Measurements from ENCODE around the gene TNPO1. TPM values are rescaled to one million over a fixed set of nuclear protein-coding genes. Genes with fewer than 3 reads are reported as not detected.

Gene TNPO1
- total RNA-seq, 1 donor: 256 TPM

DNA sequence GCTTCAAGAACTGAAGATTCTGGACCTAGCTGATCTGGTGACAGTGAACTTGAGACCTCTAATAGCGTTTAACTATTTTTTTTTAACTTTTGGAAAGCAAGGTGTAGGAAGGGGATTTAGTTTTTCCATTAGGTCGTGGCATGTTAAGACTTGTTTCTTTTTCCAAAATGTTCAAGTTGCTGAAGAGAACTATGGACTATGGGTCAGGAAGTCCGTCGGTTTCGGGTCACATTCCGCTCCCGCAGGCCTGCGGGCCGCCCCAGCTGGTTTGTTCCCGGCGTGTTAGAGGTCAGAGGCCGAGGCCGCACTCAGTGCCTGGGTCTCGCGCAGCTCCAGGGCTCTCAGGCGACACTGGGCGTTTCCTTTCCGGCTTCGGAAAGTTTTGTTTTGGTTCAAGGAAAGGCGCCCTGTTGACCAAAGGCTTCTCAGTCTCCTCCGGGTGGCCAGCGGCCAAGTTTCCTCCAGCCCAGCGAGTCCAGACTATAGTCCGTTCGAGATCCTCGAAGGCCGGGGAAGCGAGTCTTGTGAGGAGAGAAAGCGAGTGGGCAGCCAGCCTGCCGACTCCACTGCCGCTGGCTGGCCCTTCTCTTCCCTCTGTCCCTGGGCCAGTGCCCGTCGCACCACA is 138.8 kb downstream of the TNPO1 start:
- H3K27ac ChIP-seq (ENCODE audit: low read depth, low read length): peak overlapping the region; percentile 97
- peak overlapping the region; percentile 98 for H2AFZ ChIP-seq (ENCODE audit: low read length)
- H3K79me2 ChIP-seq (ENCODE audit: insufficient read depth, low read length): peaks cover 38% of the 10 kb centered on the region
- H3K36me3 ChIP-seq (ENCODE audit: insufficient read depth, low read length): no peaks in the 10 kb centered on the region
- peaks cover 33% of the 10 kb centered on the region for H3K4me1 ChIP-seq (ENCODE audit: insufficient read depth, low read length)
- peak overlapping the region; percentile 86 for H3K4me3 ChIP-seq (ENCODE audit: insufficient read depth, low read length)
- peak; percentile 85 for DNase-seq (ENCODE audit: insufficient read length, low spot score, missing footprints)
- H3K27me3 ChIP-seq (ENCODE audit: insufficient read depth, low read length): no peaks in the 10 kb centered on the region
- peak overlapping the region; percentile 87 for H3K4me2 ChIP-seq (ENCODE audit: insufficient read depth, low read length)
- TF ChIP-seq, protein P1, sequence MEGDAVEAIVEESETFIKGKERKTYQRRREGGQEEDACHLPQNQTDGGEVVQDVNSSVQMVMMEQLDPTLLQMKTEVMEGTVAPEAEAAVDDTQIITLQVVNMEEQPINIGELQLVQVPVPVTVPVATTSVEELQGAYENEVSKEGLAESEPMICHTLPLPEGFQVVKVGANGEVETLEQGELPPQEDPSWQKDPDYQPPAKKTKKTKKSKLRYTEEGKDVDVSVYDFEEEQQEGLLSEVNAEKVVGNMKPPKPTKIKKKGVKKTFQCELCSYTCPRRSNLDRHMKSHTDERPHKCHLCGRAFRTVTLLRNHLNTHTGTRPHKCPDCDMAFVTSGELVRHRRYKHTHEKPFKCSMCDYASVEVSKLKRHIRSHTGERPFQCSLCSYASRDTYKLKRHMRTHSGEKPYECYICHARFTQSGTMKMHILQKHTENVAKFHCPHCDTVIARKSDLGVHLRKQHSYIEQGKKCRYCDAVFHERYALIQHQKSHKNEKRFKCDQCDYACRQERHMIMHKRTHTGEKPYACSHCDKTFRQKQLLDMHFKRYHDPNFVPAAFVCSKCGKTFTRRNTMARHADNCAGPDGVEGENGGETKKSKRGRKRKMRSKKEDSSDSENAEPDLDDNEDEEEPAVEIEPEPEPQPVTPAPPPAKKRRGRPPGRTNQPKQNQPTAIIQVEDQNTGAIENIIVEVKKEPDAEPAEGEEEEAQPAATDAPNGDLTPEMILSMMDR (IDR thresholded peaks at IDR 0.05; ENCODE audit: extremely low read depth, low read depth, low read length): no peak
- peaks cover 2% of the 10 kb centered on the region for H4K20me1 ChIP-seq (ENCODE audit: insufficient read depth, low read length)
- H3K9me3 ChIP-seq (ENCODE audit: low read depth, low read length): no peaks in the 10 kb centered on the region

DNA sequence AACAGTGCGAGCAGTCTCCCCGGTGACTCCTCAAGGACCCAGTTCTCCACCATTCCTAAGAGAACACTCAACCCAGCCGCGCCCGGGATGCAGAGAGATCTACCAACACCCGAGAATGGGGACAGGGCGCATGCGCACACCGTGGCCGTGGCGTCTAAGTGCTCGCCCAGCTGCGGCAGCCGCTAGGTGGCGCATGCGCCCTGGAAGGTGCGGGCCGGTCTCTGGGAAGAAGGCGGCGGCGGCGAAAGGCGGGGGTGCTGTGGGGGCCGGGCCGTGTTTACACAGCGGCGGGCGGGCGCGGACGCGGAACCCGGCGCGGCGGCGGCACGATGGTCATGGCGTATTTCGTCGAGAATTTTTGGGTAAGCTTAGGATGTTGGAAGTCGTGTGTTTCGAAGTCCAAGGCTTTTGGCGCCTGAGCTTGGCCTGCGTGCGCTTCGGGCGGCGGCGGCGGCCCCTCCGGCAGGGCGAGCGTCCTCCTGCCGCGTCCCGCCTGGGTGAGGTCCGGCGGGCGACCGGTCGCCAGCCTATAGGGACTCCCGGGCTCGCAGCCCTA is 139.4 kb downstream of the TNPO1 start, which contains the start of gene FCHO2:
FCHO2 (plus strand) TSS at position 274 of the 556 bp plus-strand sequence; CDS start at position 330, 56 bp downstream.
- Histone ChIP-seq H3K4me2 (ENCODE audit: insufficient read depth, low read length) (peak within 1 kb of the TSS; percentile 87), H3K79me2 (ENCODE audit: insufficient read depth, low read length) (peaks cover 42% of the 10 kb centered on the region), H4K20me1 (ENCODE audit: insufficient read depth, low read length) (peaks cover 6% of the 10 kb centered on the region), H3K4me1 (ENCODE audit: insufficient read depth, low read length) (peaks cover 33% of the 10 kb centered on the region), H3K4me3 (ENCODE audit: insufficient read depth, low read length) (peak within 1 kb of the TSS; percentile 86), H3K9me3 (ENCODE audit: low read depth, low read length) (no peaks in the 10 kb centered on the region), H3K27ac (ENCODE audit: low read depth, low read length) (peak within 1 kb of the TSS; percentile 97), H3K27me3 (ENCODE audit: insufficient read depth, low read length) (no peaks in the 10 kb centered on the region), H2AFZ (ENCODE audit: low read length) (peak within 1 kb of the TSS; percentile 98), H3K36me3 (ENCODE audit: insufficient read depth, low read length) (no peaks in the 10 kb centered on the region)
- peak; percentile 99 for DNase-seq (ENCODE audit: insufficient read length, low spot score, missing footprints)
- TF ChIP-seq, protein P1 (IDR thresholded peaks at IDR 0.05; ENCODE audit: extremely low read depth, low read depth, low read length): peak; percentile 65

DNA sequence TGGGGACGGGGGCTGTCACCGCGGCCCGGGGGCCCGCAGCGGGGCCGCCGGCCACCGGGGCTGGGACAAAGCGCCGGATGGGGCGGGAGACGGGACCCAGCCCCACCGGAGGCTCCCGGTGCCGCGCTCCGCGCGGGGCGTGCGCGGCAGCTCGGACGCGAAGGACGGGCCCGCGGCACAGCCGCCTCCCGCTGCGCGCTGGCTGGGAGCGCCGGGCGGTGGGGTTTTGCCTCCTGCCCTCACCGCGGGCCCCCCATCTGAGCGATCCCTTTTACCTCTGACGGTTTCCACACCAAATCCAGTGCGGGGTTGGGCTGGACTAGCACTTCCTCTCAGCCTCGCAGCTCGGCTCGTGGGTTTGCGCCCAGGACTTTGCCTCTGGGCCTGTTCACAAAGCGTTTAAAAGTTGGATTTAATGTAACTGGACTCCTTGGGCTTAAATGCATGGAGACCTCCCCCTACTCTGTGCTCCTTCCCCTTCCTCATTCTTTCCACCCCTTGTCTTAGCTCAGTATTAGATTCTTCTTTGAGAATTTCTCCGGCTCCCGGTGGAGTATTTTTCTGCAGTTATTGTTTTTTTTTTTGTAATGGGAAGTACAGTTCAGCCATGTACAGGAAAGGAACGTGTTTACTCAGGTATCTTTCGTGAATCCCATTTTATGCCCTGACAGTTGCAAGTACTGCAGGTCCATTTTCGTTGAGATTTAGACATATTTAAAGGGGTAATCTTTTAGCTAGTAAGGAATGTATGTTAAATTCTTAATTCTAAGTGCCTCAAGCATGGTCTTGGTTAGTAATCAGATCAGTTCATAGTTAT is 140.1 kb downstream of the TNPO1 start:
- Histone ChIP-seq H3K27me3 (ENCODE audit: insufficient read depth, low read length) (no peaks in the 10 kb centered on the region), H3K4me2 (ENCODE audit: insufficient read depth, low read length) (peak overlapping the region; percentile 87), H2AFZ (ENCODE audit: low read length) (peak overlapping the region; percentile 90), H3K79me2 (ENCODE audit: insufficient read depth, low read length) (peaks cover 44% of the 10 kb centered on the region), H3K36me3 (ENCODE audit: insufficient read depth, low read length) (no peaks in the 10 kb centered on the region), H4K20me1 (ENCODE audit: insufficient read depth, low read length) (peaks cover 6% of the 10 kb centered on the region), H3K9me3 (ENCODE audit: low read depth, low read length) (no peaks in the 10 kb centered on the region), H3K4me3 (ENCODE audit: insufficient read depth, low read length) (peak overlapping the region; percentile 86), H3K27ac (ENCODE audit: low read depth, low read length) (peak overlapping the region; percentile 73), H3K4me1 (ENCODE audit: insufficient read depth, low read length) (peaks cover 30% of the 10 kb centered on the region)
- DNase-seq (ENCODE audit: insufficient read length, low spot score, missing footprints): peak; percentile 87
- TF ChIP-seq, protein P1 (IDR thresholded peaks at IDR 0.05; ENCODE audit: extremely low read depth, low read depth, low read length): no peak

DNA sequence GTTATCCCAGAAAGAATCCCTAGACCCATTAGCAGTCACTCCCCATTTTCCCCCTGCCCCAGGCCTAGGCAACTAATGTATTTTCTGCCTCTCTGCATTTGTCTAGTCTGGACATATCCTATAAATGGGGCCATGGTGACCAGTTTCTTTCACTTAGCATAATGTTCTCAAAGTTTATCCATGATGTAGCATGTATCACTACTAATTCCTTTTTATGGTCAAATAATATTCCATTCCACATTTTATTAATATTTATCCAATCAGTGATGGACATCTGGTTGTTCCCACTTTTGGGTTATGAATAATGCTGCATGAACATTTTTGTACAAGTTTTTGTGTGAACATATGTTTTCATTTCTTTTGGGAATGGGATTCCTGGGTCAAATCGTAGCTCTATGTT is 140.9 kb downstream of the TNPO1 start:
- Histone ChIP-seq H3K4me2 (ENCODE audit: insufficient read depth, low read length) (peak overlapping the region; percentile 87), H3K36me3 (ENCODE audit: insufficient read depth, low read length) (no peaks in the 10 kb centered on the region), H3K27me3 (ENCODE audit: insufficient read depth, low read length) (no peaks in the 10 kb centered on the region), H3K27ac (ENCODE audit: low read depth, low read length) (no peak overlapping the region), H3K79me2 (ENCODE audit: insufficient read depth, low read length) (peaks cover 51% of the 10 kb centered on the region), H3K9me3 (ENCODE audit: low read depth, low read length) (no peaks in the 10 kb centered on the region), H4K20me1 (ENCODE audit: insufficient read depth, low read length) (peaks cover 6% of the 10 kb centered on the region), H3K4me1 (ENCODE audit: insufficient read depth, low read length) (peaks cover 21% of the 10 kb centered on the region), H2AFZ (ENCODE audit: low read length) (no peak overlapping the region), H3K4me3 (ENCODE audit: insufficient read depth, low read length) (peak overlapping the region; percentile 86)
- TF ChIP-seq, protein P1 (IDR thresholded peaks at IDR 0.05; ENCODE audit: extremely low read depth, low read depth, low read length): no peak
- no peak for DNase-seq (ENCODE audit: insufficient read length, low spot score, missing footprints)
